Activated CD8-positive, alpha-beta T cell treated with anti-CD3 and anti-CD28 coated beads for 36 hours (primary cell): ENCODE results near the gene IL1RAP. TPM values are rescaled to one million over a fixed set of nuclear protein-coding genes. Genes with fewer than 3 reads are reported as not detected.
A peak's percentile ranks its signal among the peaks of the same experiment; 100 is the strongest.

Experiments
- ATAC-seq: fragments of 200-7000 bp; cut with Tn5 transposase; one replicate; pipeline ENCODE4 v1.10.0; 2021; ENCODE audit warnings: mild to moderate bottlenecking, moderate library complexity
- CTCF ChIA-PET: fragments of 350-600 bp; sonication (Branson Sonifier 250); formaldehyde crosslinking; loops from one replicate; lab custom pipeline; 2021; ENCODE audit warnings: antibody characterized with exemption; lab: Charles Lee
- POLR2A ChIA-PET: fragments of 350-600 bp; sonication (Branson Sonifier 250); formaldehyde crosslinking; loops from one replicate; lab custom pipeline; 2021; ENCODE audit warnings: antibody characterized with exemption; lab: Charles Lee
- DNase-seq: peaks from one replicate; pipeline ENCODE4 v3.0.0-alpha.2; 2020
- H3K27ac Mint-ChIP-seq: one replicate; pipeline ENCODE4 v1.8.0; 2021; ENCODE audit warnings: mild to moderate bottlenecking, mixed read lengths
- H3K27me3 Mint-ChIP-seq: one replicate; pipeline ENCODE4 v1.8.0; 2021; ENCODE audit warnings: mixed read lengths
- H3K36me3 Mint-ChIP-seq: one replicate; pipeline ENCODE4 v1.8.0; 2021; ENCODE audit warnings: low read depth, mixed read lengths
- H3K4me1 Mint-ChIP-seq: one replicate; pipeline ENCODE4 v1.8.0; 2021; ENCODE audit warnings: low read depth, mixed read lengths
- H3K4me3 Mint-ChIP-seq: one replicate; pipeline ENCODE4 v1.8.0; 2021; ENCODE audit warnings: mild to moderate bottlenecking, moderate library complexity, mixed read lengths
- H3K9me3 Mint-ChIP-seq: one replicate; pipeline ENCODE4 v1.8.0; 2021; ENCODE audit warnings: mixed read lengths
- CTCF ChIP-seq: fragments of 200-600 bp; IDR thresholded peaks from one replicate; pipeline ENCODE4 v1.8.0; 2022; ENCODE audit warnings: antibody characterized with exemption, mild to moderate bottlenecking
- intact Hi-C: fragments of 100-400 bp; cut with micrococcal nuclease; formaldehyde crosslinking; loops from one replicate; pipeline ENCODE4 v1.10.0; 2022
- total RNA-seq, 2 experiments: library from RNA; stranded (reverse); gene quantifications; one replicate each; pipeline ENCODE4 v1.2.3, GENCODE V29; 2021

The IL1RAP gene
- total RNA-seq, 2 experiments from 2014 or later, result 18.8 to 20.2 TPM

DNA sequence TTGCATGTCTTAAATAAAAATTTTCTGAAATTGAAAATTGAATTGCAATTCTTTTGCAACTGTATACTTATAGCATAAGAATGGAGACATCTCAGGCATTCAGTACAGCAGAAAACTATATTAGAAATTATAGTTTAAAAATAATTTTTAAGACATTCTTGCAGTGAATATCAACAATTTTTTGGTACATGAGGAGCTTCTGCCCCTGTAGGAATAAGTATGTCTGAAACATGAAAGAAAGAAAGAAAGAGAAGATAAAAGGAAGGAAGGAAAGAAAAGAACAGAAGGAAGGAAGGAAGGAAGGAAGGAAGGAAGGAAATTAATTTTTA lies 183.6 kb downstream of the IL1RAP start:
- POLR2A ChIA-PET, result interaction anchor here (0.6 to 0.7 kb wide), 2 partner anchors 562 to 1539 kb away, joined by 3 read pairs; no protein-coding TSS in a partner anchor
- H3K4me3 Mint-ChIP-seq, result no peak overlapping the region
- ATAC-seq, result no peak
- H3K27ac Mint-ChIP-seq, result no peak overlapping the region
- intact Hi-C loops, result loop anchor here (5.0 kb wide), 2 partner anchors 110 to 185 kb away; partner anchors contain the start of gene IL1RAP
- H3K27me3 Mint-ChIP-seq, result peaks cover 25% of the 10 kb centered on the region
- H3K9me3 Mint-ChIP-seq, result no peaks in the 10 kb centered on the region
- no peaks in the 10 kb centered on the region for H3K4me1 Mint-ChIP-seq
- no peak for DNase-seq
- H3K36me3 Mint-ChIP-seq, result no peaks in the 10 kb centered on the region
- peak; percentile 36 for TF ChIP-seq CTCF
- CTCF ChIA-PET, result interaction anchor here (0.7 to 1.3 kb wide), 7 partner anchors 15 to 359 kb away, joined by 3 to 7 read pairs (median 3); no protein-coding TSS in a partner anchor

DNA sequence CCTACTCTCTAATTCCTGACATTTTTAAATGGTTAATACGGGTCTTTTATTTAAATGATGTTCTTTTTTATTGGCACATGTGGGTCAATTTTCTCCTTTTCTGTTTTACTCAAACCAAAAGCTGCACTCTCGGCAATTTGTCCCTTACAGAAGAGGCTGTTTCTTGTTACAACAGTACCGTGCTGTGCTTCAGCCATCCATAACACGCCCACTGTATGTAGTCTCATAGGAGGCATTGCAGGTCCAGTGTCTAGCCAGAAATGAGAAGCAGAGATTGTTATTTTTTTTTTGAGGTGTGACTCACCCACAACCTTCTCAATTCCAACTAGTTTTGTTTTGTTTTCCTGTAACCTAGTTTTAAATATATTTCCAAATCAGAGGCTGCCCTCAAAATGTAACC lies 184.0 kb downstream of the IL1RAP start:
- intact Hi-C loops, result loop anchor here (5.0 kb wide), 2 partner anchors 111 to 186 kb away; partner anchors contain the start of gene IL1RAP
- no peak overlapping the region for H3K4me3 Mint-ChIP-seq
- H3K36me3 Mint-ChIP-seq, result no peaks in the 10 kb centered on the region
- no peaks in the 10 kb centered on the region for H3K9me3 Mint-ChIP-seq
- H3K27ac Mint-ChIP-seq, result no peak overlapping the region
- CTCF ChIA-PET, result interaction anchor here (0.8 to 1.3 kb wide), 5 partner anchors 15 to 284 kb away, joined by 3 to 4 read pairs (median 3); no protein-coding TSS in a partner anchor
- DNase-seq (no peak), ATAC-seq (no peak)
- POLR2A ChIA-PET, result interaction anchor here (0.6 to 0.7 kb wide), 2 partner anchors 561 to 1539 kb away, joined by 3 read pairs; no protein-coding TSS in a partner anchor
- peaks cover 25% of the 10 kb centered on the region for H3K27me3 Mint-ChIP-seq
- no peak for TF ChIP-seq CTCF
- no peaks in the 10 kb centered on the region for H3K4me1 Mint-ChIP-seq

- no peaks in the 10 kb centered on the region for H3K36me3 Mint-ChIP-seq
- no peaks in the 10 kb centered on the region for H3K4me1 Mint-ChIP-seq
- intact Hi-C loops, result loop anchor here (5.0 kb wide), 2 partner anchors 112 to 187 kb away; partner anchors contain the start of gene IL1RAP
- TF ChIP-seq CTCF, result no peak
- H3K27ac Mint-ChIP-seq, result no peak overlapping the region
- no peak overlapping the region for H3K4me3 Mint-ChIP-seq
- DNase-seq (no peak), ATAC-seq (no peak)
- POLR2A ChIA-PET, result no interaction called here
- H3K9me3 Mint-ChIP-seq, result no peaks in the 10 kb centered on the region
- peaks cover 29% of the 10 kb centered on the region for H3K27me3 Mint-ChIP-seq
- CTCF ChIA-PET, result interaction anchor here (0.8 kb wide), 1 partner anchor 32 kb away, joined by 3 read pairs; no protein-coding TSS in a partner anchor
Observed at GRCh38 chr3:190699776-190700175, 185.9 kb downstream of the IL1RAP start.

DNA sequence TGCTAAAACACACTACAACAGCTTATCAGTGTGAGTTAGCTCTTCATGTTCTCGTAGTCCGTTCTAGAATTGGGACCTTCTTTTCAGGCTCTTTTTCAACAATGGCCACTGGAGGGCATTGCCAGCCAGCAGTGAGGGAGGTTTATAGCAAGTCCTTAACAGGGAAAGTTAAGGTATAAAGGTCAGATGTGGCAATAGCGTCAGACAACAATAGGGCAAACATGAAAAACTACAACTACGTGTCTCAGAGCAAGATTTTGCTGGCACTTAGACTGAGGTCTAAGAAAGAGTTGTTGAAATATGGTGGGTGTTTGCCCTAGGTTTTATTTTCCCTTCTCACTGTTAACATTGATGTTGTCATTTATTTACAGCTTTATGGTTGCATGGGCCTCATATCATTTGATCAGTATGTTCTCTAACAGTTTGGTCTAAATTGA lies 187.2 kb downstream of the IL1RAP start:
- DNase-seq (peak; percentile 44), ATAC-seq (peak; percentile 42)
- POLR2A ChIA-PET, result no interaction called here
- intact Hi-C loops, result no loop called here
- TF ChIP-seq CTCF, result peak; percentile 40
- no peaks in the 10 kb centered on the region for H3K4me1 Mint-ChIP-seq
- no peaks in the 10 kb centered on the region for H3K36me3 Mint-ChIP-seq
- peaks cover 22% of the 10 kb centered on the region for H3K27me3 Mint-ChIP-seq
- no peaks in the 10 kb centered on the region for H3K9me3 Mint-ChIP-seq
- H3K4me3 Mint-ChIP-seq, result no peak overlapping the region
- H3K27ac Mint-ChIP-seq, result no peak overlapping the region
- CTCF ChIA-PET, result interaction anchor here (1.0 to 1.3 kb wide), 4 partner anchors 9 to 349 kb away, joined by 3 read pairs; no protein-coding TSS in a partner anchor

- ATAC-seq, result peak; percentile 34
- no peak for DNase-seq
- H3K36me3 Mint-ChIP-seq, result no peaks in the 10 kb centered on the region
- H3K27me3 Mint-ChIP-seq, result peaks cover 5% of the 10 kb centered on the region
- H3K4me3 Mint-ChIP-seq, result no peak overlapping the region
- no peaks in the 10 kb centered on the region for H3K4me1 Mint-ChIP-seq
- intact Hi-C loops, result no loop called here
- no peak overlapping the region for H3K27ac Mint-ChIP-seq
- ChIA-PET POLR2A (no interaction called here), CTCF (no interaction called here)
- no peaks in the 10 kb centered on the region for H3K9me3 Mint-ChIP-seq
- no peak for TF ChIP-seq CTCF
Observed at GRCh38 chr3:190706582-190706981, 192.7 kb downstream of the IL1RAP start.
